Activated T-helper 2 cell treated with anti-CD3 and anti-CD28 coated beads, Interferon-gamma antibody, Interleukin-2, Interleukin-4, amounts not matched to agents 10 μg/mL and 5 μg/mL and 100 μg/mL, durations not matched to agents 14 hours and 24 hours and 36 hours (primary cell): Measurements from ENCODE around the gene POFUT2. TPM values are rescaled to one million over a fixed set of nuclear protein-coding genes. Genes with fewer than 3 reads are reported as not detected.

Experiments used
- DNase-seq: peaks from one replicate; pipeline ENCODE4 v3.0.0; 2021; ENCODE audit warnings: low spot score
- H3K27ac Mint-ChIP-seq: one replicate; pipeline ENCODE4 v1.8.0; 2021; ENCODE audit warnings: mixed read lengths
- H3K27me3 Mint-ChIP-seq: one replicate; pipeline ENCODE4 v1.8.0; 2021; ENCODE audit warnings: low read depth, mixed read lengths
- H3K36me3 Mint-ChIP-seq: one replicate; pipeline ENCODE4 v1.8.0; 2021; ENCODE audit warnings: low read depth, mixed read lengths
- H3K4me1 Mint-ChIP-seq: one replicate; pipeline ENCODE4 v1.8.0; 2021; ENCODE audit warnings: low read depth, mixed read lengths
- H3K4me3 Mint-ChIP-seq: one replicate; pipeline ENCODE4 v1.8.0; 2021; ENCODE audit warnings: low read depth, mild to moderate bottlenecking, moderate library complexity, mixed read lengths
- H3K9me3 Mint-ChIP-seq: one replicate; pipeline ENCODE4 v1.8.0; 2021; ENCODE audit warnings: mixed read lengths
- intact Hi-C: fragments of 100-400 bp; cut with micrococcal nuclease; formaldehyde crosslinking; loops from one replicate; pipeline ENCODE4 v1.15.1; 2023
- total RNA-seq: library from RNA; stranded (reverse); gene quantifications from 2 replicates; pipeline ENCODE4 v1.2.3, GENCODE V29; 2022

POFUT2 gene
- total RNA-seq, 1 donor from 2014 or later, result 14.1 TPM

DNA sequence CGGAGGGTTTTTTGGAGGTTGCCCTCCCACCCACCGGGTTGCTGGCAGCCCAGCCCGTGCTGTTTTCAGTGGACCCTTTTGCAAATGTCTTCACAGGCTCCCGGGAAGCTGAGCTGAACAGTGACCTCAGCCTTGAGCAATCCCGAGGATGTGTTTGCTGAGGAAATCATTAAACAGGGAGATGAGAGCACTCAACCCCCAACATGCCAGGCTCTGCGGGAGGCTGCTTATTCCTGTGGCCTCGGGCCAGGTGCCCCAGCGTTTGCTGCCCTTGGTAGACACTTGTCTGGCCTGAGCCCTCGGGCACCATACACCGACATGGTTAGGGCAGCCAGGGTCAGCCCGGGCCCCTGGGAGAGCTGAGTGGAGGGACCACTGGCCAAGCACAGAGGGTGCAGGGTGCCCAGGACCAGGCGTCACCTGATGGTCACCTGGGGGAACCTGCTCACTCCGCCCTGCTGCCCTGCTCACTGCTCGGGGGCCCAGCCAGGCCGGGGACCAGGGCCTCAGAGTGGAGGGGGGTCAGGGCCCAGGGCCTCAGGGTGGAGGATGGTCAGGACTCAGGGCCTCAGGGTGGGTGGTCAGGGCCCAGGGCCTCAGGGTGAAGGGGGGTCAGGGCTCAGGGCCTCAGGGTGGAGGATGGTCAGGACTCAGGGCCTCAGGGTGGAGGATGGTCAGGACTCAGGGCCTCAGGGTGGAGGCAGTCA is 42.5 kb upstream of the POFUT2 start:
- Mint-ChIP-seq H3K4me3 (no peak overlapping the region), H3K36me3 (no peaks in the 10 kb centered on the region), H3K27me3 (no peaks in the 10 kb centered on the region), H3K9me3 (no peaks in the 10 kb centered on the region), H3K4me1 (no peaks in the 10 kb centered on the region), H3K27ac (no peak overlapping the region)
- no peak for DNase-seq
- intact Hi-C loops, result no loop called here

DNA sequence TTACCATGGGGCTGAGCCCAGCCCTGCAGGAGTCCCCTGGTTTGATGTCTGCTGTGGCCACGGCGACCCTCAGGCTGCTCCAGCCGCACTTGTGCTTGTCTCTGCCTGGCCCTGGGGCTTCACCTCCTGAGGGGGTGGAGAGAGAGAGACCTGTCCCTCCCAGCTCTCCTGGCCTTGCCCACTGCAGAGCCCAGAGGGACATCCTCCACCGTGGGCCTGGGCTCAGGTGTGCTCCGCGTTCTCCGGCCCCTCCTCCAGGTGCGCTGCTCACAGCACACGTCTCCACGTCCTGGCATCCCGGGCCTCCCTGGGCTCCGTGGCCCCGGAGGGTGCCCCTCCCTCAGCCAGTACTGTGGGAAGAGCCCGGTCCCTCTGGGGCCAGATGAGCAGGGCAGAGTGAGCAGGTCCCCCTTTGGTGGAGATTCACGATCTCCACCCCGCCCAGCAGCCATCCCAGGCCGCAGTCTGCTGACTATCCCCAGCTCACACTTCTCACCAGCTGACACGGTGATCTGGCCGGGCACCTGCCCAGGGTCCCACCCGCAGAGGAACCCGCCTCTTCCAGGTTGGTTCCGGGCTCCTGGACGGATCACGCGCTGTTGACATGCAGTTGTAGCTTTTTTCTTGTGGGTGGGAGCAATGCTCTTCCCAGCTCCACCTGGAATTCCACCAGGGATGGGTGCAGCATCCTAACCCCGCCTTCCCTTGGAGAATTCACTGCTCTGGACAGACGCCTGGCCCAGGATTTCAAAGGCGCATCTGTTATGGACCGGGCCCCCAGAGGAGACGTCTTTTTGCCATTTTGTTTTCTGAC is 41.8 kb upstream of the POFUT2 start:
- Mint-ChIP-seq H3K36me3 (no peaks in the 10 kb centered on the region), H3K9me3 (no peaks in the 10 kb centered on the region), H3K4me3 (no peak overlapping the region), H3K27ac (no peak overlapping the region), H3K4me1 (no peaks in the 10 kb centered on the region), H3K27me3 (no peaks in the 10 kb centered on the region)
- intact Hi-C loops, result no loop called here
- no peak for DNase-seq

DNA sequence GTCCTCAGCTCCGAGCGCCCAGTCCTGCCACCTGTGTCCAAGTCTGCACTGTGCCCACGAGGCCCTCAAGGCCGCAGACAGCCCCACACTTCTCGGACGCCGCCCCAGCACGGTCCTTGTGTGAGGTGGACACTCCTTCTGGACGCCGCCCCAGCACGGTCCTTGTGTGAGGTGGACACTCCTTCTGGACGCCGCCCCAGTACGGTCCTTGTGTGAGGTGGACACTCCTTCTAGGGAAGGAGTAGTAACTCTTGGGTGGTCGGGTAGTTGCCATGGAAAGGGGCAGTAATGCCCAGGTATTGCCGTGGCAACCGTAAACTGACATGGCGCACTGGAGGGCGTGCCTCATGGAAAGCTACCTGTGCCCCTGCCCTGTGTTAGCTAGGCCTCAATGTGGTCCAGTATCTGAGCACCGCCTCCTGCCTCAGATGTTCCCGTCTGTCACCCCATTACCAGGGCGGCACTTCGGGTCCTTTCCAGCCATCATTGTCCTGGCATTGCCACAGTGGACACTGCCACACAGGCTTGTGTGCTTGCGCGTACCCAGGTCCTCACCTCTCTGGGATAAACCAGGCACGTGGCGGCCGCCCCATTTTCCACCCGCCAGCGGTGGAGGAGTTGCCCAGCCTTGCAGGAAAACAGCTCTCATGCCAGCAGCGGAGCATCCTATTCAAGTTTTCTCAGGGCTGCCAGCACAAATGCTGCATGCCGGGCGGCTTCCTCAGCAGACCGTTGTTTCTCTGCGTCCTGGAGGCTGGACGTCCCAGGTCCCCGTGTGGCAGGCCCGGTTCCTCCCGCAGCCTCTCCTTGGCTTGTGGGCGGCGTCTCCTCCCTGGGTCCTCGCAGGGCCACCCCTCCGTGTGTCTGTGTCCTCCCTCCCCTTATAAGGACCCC is 40.8 kb upstream of the POFUT2 start:
- Mint-ChIP-seq H3K27me3 (no peaks in the 10 kb centered on the region), H3K4me1 (no peaks in the 10 kb centered on the region), H3K36me3 (no peaks in the 10 kb centered on the region), H3K4me3 (no peak overlapping the region), H3K9me3 (no peaks in the 10 kb centered on the region), H3K27ac (no peak overlapping the region)
- intact Hi-C loops, result no loop called here
- DNase-seq, result no peak

DNA sequence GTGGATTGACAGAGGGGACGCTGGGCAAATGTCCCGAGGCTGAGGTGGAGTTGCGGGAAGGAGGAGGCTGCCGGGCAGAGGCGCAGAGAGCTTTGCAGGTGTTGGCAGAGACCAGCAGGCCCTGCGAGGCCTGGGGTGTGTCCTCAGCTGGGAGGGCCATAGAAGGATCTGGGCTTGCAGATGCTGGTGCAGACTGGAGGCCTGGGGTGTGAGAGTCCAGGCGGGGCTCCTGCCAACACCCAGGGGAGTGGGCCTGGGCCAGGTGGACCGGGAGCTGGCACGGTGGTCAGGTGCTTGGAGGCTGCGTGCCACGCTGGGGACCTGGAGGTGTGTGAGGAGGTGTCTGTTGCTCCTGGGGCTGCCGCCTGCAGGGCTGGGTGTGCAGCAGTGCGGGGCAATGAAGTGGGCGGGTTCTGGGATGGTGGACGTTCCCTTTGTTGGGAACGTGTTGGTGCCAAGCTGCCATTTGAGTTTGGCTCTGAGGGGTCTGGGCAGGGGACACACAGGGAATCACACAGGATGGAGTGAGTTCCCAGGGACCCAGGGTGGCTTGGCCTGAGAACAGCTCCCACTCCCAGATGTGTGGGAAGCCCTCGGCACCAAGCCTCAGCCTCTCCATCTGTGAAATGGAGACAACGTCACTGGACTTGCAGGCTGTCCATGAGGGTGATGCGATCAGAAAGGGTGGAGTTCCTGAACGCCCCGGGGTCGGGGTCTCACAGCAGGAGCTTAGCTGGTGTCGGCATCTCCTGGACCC is 39.9 kb upstream of the POFUT2 start:
- Mint-ChIP-seq H3K27me3 (no peaks in the 10 kb centered on the region), H3K4me3 (no peak overlapping the region), H3K4me1 (no peaks in the 10 kb centered on the region), H3K9me3 (no peaks in the 10 kb centered on the region), H3K27ac (no peak overlapping the region), H3K36me3 (no peaks in the 10 kb centered on the region)
- intact Hi-C loops, result no loop called here
- no peak for DNase-seq

DNA sequence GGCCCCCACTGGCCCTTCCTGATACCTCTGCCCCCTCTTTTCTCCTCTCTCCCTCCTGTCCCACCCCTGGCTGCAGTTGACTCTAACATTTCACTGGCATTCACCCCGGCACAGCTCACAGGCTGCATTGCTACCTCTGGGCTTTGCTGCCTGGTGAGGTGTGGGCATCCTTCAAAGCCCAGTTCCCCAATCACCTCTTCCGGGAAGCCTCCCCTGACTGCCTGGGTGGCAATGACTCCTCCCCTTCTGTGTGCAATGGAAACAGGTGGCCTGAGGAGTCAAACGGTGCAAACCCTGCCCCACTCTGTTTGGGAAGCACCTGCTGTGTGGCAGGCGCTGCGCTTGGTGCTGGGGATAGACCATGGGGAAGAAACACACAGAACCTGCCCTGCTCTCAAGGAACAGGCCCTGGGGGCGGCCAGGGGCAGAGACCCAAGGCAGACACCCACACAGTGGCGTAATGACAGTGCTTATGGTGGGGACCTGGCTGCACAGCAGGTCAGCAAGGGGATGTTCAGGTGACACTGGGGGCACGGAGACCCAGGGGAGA is 39.3 kb upstream of the POFUT2 start:
- intact Hi-C loops, result no loop called here
- DNase-seq, result no peak
- Mint-ChIP-seq H3K9me3 (no peaks in the 10 kb centered on the region), H3K4me1 (no peaks in the 10 kb centered on the region), H3K36me3 (no peaks in the 10 kb centered on the region), H3K27me3 (peaks cover 1% of the 10 kb centered on the region), H3K4me3 (no peak overlapping the region), H3K27ac (no peak overlapping the region)

DNA sequence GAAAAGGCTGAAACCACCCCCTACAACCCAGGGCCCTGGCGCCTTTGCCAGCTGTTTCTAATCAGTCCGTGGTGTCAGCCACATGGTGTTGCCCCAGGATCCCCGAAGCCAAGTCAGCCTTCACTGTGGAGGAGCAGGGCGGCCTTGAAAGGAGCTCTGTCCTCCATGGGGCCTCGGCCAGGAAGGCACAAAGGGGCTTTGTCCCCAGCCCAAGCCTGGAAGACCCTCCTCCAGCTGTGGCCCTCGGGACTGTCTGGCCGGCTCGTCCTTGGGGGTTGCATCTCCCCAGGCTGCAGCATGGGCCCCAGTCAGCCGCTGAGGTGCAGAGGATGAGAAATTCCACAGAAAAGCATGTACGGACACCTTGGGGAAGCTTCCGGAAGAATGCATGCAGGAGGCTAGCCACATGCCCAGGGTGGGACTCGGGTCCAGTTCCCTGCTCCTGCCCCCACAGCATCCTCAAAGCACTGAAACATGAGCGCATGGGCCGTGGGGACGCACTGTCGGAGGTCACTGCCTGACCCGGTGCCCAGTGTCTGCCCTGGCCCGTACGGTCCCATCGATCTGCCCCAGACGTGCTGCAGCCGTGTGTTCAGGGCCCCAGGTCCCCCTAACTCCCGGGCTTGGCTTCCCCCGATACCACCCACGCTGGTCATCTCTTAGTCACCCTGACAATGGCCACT is 38.6 kb upstream of the POFUT2 start:
- no peak for DNase-seq
- H3K27ac Mint-ChIP-seq, result no peak overlapping the region
- peaks cover 1% of the 10 kb centered on the region for H3K27me3 Mint-ChIP-seq
- H3K36me3 Mint-ChIP-seq, result no peaks in the 10 kb centered on the region
- intact Hi-C loops, result no loop called here
- H3K4me3 Mint-ChIP-seq, result no peak overlapping the region
- H3K9me3 Mint-ChIP-seq, result no peaks in the 10 kb centered on the region
- H3K4me1 Mint-ChIP-seq, result no peaks in the 10 kb centered on the region

DNA sequence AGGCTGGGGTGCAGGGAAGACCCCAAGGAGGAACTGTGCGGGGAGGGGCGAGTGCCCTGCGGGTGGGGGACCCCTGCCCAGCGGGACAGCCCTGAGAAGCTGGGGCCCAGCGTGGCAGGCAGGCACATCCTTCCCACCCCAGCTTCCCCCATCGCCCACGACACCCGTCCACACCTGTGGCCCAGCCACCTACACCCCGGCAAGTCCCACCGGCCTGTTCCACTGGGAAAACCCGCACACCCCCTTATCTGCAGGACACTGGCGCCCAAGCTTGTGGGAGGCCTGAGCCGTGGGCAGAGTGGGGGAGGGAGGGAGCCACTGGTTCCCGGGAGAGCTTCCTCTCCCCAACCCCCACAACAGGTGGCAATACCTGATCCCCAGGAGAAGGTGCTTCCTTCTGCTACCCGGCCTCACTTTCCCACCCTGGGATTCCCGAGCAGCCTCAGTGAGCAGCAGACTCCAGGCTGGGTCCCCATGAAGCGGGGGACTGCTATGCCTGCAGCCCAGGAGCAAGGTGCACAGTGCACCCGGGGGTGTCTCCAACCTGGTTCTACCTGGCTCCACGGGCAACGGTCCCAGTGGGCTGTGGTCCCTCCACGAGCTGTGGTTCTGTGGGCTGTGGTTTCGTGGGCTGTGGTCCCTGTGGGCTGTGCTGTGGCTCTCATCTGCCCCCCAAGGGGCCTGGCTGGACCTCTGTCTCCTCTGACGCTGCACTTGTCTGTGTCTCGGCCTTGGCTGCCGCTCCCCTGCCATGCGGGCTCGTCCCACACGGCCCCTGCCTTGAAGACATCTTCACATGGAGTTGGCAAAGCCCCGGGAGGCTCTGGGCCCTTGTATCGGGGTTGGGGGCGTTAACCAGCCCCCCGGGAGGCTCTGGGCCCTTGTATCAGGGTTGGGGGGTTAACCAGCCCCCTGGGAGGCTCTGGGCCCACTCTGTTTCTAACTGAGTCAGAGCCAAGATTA is 37.8 kb upstream of the POFUT2 start:
- Mint-ChIP-seq H3K4me1 (no peaks in the 10 kb centered on the region), H3K36me3 (no peaks in the 10 kb centered on the region), H3K27ac (no peak overlapping the region), H3K27me3 (peaks cover 1% of the 10 kb centered on the region), H3K4me3 (no peak overlapping the region), H3K9me3 (no peaks in the 10 kb centered on the region)
- no peak for DNase-seq
- intact Hi-C loops, result no loop called here

DNA sequence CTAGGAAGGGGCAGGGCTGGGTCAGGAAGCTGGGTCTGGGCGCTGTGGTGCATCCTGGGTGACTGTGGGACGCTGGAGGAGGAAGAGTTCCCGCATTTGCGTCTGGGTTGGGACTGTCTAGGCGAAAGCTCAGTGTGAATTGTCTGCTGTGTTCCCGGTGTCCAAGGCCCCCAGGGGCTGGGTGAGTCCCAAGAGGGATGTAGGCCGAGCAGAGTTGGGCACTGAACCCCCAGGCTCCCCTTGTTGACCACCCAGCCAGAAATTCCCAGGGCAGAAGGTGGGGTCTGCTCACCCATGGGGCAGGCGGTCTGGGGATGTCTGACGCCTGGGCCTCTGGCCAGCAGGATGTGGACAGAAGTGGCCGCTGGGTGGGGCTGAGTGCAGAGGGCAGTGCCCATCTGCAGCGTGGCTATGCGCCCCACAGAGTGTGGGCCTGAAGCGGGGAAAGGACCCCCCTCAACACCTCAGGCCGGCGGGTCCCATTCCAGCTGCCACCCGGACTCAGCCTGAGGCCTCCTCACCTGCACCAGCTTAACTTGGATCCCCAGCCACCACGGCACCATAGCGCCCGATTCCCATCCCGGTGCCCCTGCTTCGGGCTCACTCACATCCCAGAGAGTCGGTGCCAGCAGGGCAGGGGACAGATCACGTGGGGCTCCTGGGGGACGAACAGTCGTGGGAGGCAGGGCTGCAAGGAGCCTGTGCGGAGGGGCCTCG is 37.0 kb upstream of the POFUT2 start:
- no peaks in the 10 kb centered on the region for H3K9me3 Mint-ChIP-seq
- H3K27me3 Mint-ChIP-seq, result peaks cover 1% of the 10 kb centered on the region
- H3K4me3 Mint-ChIP-seq, result no peak overlapping the region
- H3K27ac Mint-ChIP-seq, result no peak overlapping the region
- H3K4me1 Mint-ChIP-seq, result no peaks in the 10 kb centered on the region
- no peaks in the 10 kb centered on the region for H3K36me3 Mint-ChIP-seq
- intact Hi-C loops, result no loop called here
- DNase-seq, result no peak

DNA sequence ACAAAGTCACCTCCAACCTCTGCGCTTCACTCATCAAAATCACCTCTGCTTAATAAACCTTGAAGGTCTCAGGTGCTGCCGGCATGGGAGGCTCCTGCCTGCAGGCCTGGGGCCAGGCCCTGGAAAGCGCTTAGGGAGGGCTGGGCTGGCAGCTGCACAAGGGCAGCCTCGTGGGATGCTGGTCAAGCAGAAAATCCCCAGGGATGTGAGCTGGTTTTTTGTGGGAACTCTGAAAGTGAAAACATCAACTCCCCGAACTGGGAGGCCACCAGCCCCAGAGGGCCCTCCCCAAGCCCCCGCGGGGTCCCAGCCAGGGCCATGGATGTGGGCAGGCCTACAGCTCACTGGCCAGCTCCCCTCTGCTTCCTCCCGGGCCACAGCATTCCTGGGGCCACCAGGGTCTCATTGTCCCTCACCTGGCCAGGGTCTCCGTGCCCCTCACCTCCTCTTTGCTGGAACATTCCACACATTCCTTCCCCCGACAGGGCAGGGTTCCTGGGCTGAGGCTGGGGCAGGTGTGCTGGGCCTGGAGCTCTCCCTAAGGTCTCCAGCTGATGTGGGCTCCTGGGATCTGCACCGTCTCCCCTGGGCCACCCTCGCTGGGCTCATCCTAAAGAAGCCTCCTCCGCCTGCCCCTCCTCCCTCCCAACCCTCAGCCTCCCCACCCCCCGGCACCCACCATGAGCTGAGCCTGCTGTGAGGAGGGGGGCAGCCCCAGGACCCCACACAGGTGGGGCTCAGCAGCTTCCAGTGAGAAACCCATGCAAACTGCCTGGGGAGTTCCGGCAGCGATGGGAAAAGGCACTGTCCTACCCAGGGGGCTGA is 36.0 kb upstream of the POFUT2 start:
- intact Hi-C loops, result no loop called here
- H3K27me3 Mint-ChIP-seq, result peaks cover 1% of the 10 kb centered on the region

DNA sequence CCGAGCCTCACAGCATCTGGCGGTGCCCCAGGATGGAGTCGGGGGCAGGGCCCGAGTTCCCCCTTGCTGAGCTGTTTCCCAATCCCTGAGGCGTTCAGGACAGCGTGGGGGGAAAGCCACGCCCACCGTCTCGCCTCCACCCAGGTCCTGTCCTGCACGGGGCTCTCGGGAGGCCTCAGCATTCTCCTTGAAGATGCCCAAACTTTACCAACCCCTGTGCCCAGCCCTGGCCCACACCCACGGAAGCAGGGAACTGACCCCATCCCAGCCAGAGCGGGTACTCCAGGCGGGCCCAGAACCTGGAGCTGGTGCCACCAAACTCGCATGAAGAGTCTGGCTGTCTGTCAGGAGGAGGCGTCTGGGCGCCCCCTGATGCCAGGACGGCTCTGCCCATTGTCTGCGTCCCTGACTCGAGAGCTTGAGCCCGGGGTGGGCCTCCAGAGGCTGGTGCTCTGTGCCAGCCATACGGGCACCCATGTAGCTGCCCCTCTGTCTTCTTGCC is 35.3 kb upstream of the POFUT2 start:
- H3K27ac Mint-ChIP-seq, result no peak overlapping the region
- no peaks in the 10 kb centered on the region for H3K36me3 Mint-ChIP-seq
- intact Hi-C loops, result no loop called here
- H3K4me1 Mint-ChIP-seq, result no peaks in the 10 kb centered on the region
- H3K4me3 Mint-ChIP-seq, result no peak overlapping the region
- no peak for DNase-seq
- no peaks in the 10 kb centered on the region for H3K9me3 Mint-ChIP-seq
- H3K27me3 Mint-ChIP-seq, result peaks cover 1% of the 10 kb centered on the region

More for the DNA sequence above, 36.0 kb upstream of the POFUT2 start:
- H3K9me3 Mint-ChIP-seq, result no peaks in the 10 kb centered on the region
- no peak for DNase-seq
- no peaks in the 10 kb centered on the region for H3K36me3 Mint-ChIP-seq
- H3K4me3 Mint-ChIP-seq, result no peak overlapping the region
- H3K4me1 Mint-ChIP-seq, result no peaks in the 10 kb centered on the region
- no peak overlapping the region for H3K27ac Mint-ChIP-seq
